HG03460 (cell line): Measurements from ENCODE around the gene CDSN.
"Not testable (repeated sequence)": the region's sequence is repeated elsewhere in the genome, so short reads cannot be mapped to it uniquely, and the experiment has no call there.

Source experiments
- ATAC-seq: cut with Tn5 transposase; IDR thresholded peaks from one replicate; pipeline ENCODE4 v1.9.1; 2021; ENCODE audit not compliant: unreplicated experiment

Gene CDSN

DNA sequence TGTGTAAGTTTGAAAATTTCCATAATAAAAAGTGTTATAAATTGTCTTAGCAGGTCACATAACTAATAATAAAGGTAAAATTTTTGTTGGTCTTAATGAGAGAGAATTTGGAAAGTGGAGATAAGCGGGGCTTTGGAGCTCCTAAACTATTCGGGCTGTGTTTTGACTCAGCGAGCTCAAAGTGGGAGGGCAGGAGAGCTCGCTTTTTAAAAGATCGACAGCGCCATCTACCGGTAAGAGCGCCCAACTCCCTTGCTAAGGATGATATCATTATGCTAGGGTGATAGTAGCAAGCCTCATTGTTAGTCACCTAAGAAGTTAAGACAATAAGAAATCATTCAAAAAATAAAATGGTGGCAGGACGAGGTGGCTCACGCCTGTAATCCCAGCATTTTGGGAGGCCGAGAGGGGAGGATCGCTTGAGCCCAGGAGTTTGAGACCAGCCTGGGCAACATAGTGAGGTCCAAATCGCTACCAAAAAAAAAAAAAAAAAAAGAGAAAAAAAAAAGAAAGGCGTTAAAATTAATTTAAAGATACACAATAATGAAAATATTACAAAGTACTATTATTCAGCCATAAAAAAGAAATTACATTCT, 32.7 kb downstream of the CDSN start:
- no peak for ATAC-seq

DNA sequence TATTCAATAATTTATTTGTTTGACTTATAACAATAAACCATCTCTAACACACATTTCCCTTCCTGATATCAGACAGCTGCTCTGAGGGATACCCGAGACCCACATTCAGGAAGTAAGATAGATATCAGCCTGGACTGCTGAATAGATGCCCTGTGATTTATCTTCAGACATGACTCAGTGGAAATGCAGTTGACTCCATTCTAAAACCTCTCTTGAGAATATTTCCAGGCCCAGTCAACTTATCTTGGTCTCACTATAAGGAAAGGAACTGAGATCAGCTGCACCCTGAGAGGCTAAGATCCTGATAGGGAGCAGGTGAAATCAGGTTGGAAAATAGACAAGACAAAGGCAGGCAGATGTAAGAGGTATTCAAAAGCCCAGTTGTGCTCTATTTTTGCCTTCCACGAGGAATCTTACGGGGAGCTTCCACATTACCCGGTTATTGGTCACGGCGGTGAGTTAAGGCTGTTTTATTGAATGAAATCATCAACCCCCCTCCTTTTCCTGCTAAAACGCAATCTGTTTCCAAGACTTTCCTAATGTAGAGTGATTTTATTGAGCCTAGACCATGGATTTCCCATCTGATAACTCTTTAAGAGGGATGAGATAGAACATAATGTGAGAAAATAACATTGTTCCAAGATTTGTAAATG, 33.3 kb downstream of the CDSN start:
- ATAC-seq, result no peak

DNA sequence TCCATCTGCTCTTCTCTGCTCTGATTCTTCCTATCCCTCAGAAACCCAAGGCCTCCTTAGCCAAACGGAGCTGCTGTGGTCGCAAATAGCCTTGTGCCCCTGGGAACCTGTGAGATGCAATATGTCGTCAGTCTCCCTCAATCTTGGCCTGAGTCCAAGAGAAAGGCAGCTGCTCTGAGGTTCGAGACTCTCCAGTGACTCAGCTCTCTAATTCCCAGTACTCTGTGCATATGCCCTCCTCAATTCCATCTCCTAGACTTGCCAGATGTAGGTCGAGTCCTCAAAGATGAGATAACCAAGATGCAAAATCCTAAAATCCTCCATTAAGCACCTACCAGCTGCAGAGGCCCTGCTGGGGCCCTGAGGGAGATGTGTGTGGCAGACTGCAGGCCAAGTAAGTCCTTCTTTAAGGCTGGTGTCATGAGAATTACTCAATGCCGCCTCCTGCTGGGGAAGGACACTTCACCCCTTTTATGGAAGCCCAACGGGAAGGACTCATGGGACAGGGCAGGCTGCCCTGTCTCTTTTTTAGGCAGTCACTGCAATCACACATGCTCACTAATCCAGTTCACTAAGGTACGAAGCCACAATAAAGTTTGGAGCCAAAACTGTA, 36.4 kb downstream of the CDSN start:
- no peak for ATAC-seq

DNA sequence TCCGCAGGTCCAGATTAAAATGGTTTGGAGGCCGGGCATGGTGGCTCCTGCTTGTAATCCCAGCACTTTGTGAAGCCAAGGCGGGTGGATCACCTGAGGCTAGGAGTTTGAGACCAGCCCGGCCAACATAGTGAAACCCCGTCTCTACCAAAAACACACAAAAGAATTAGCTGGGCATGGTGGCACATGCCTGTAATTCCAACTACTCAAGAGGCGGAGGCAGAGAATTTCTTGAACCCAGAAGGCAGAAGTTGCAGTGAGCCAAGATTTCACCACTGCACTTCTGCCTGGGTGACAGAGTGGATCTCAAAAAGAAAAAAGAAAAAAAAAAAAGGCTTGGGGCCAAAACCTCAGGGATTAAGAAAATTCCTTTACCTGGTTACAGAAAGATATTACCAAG, 38.4 kb downstream of the CDSN start:
- no peak for ATAC-seq

DNA sequence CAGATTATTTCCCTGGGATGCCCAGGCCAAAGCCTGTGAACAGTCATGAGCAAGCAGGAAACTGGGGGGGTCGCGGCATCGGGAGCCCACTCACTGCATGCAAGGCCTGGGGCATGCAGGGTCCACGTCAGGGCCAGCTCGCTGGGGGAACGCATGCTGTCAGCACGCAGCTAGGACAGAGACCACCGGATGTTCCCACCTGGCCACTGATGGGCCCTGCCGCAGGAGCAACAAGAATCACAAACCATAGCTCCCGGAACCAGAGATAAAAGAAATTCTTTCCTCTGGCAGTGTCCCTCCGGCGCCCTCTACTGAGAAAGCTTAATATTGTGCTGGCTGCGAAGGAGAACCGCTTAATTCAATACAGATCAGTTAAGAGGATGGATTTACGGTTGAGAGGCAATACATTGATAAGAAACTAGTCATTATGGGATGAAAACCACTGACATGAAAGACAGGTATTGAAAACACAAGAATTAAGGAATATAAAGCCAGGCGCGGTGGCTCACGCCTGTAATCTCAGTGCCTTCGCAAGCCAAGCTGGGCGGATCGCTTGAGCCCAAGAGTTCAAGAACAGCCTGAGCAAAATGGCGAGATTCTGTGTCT, 40.5 kb downstream of the CDSN start:
- ATAC-seq, result no peak

DNA sequence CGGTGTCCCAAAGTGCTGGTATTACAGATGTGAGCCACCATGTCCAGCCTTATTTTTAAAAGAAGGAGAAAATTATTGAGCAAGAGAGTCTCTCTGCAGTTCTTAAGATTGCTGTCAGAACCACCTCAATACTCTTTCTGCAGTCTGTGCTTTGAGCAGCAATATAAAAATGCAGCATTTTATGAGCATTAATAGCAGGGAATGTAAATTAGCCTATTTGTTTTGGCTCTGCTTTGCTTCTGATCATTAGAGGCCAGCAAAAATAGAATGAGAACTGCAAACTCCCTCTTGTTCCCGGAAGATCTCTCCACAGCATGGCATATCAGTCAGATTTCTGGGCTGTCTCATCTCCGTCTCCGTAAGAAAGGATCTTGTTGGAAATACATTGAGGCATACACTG, 43.6 kb downstream of the CDSN start:
- no peak for ATAC-seq

DNA sequence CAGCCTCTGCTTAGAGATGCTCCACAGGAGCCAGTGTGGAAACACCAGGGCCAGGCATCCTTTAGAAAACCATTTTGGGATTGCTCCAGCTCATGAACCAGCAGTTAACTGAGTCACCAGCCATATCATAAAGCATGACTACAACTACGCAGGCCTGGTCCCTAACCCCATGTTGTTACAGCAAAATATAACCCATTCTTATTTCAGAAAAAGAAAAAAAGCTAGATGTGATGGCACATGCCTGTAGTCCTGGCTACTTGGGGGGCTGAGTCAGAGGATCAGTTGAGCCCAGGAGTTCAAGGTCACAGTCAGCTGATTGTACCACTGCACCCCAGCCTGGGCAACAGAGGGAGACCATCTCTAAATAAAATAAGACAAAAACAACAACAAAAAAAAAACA, 44.7 kb downstream of the CDSN start:
- ATAC-seq, result no peak

DNA sequence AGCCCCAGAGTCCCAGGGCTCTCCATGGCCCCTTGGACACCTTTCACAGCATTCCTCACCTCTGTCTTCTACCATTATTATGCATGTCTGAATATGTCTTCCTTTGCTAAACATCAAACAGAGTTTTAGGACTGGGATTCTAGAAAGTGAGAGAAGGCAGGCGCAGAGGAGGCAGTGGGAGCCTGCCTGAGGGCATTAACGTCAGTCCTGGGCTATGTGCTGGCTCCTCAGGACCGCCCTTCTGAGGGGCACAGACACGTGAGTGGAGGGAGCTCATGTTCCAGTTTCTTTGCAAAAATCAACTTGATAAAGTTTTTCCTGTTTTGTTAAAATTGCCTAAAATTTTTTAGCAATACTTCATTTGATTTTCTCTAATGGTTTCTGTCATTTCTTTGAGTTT, 45.8 kb downstream of the CDSN start:
- no peak for ATAC-seq

DNA sequence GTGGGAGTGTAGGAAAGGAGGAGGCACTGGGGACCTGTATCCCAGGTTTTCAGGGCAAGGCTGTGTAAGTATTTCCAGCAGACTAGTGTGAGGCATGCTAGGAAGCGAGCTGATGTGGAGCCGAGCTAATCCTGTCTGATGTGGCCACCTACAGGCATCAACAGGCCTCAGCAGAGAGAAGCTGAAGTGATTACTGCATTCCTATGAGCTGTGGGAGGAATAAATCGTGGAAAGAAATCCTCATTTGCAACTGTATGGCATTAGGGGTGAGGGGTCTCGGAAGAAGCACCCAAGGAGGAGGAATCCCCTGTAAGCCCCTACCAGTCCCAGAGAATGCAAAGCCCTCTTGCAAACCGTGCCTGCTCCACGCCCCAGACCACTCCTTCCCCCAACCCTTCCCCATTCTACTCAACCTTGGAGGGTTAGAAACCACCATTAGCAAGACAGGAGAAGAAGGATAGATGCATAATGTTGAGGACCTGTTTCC, 49.5 kb downstream of the CDSN start:
- ATAC-seq, result no peak

DNA sequence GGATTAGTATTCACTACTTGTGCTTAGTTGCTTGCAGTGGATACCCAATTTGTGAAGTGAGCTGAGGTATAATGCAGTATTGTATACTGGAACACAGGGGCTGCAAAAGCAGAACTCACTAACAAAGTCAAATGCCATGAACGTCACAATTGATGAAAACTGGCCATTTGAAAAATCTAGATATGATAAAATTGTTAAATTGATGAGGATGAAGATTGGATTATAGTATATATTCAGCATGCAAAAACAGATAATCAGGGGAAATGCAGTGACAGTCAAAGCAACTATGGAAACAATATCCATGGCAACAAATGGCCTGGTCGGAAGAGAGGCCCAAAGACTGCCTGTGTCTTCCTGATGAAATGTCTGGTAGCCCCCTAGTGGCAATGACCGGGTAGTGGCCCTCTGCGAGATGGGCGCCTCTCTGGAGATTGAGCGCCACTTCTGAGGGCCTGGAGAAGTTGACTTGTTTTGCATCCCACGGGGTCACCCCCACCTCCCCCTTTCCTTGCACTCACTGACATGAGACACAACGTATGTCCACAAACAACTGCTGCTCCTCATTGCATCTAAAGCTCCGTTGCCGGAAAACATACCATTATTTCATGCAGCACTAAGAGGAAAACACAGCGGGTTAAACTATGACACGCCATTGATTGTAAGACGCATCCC, 51.4 kb downstream of the CDSN start:
- no peak for ATAC-seq

DNA sequence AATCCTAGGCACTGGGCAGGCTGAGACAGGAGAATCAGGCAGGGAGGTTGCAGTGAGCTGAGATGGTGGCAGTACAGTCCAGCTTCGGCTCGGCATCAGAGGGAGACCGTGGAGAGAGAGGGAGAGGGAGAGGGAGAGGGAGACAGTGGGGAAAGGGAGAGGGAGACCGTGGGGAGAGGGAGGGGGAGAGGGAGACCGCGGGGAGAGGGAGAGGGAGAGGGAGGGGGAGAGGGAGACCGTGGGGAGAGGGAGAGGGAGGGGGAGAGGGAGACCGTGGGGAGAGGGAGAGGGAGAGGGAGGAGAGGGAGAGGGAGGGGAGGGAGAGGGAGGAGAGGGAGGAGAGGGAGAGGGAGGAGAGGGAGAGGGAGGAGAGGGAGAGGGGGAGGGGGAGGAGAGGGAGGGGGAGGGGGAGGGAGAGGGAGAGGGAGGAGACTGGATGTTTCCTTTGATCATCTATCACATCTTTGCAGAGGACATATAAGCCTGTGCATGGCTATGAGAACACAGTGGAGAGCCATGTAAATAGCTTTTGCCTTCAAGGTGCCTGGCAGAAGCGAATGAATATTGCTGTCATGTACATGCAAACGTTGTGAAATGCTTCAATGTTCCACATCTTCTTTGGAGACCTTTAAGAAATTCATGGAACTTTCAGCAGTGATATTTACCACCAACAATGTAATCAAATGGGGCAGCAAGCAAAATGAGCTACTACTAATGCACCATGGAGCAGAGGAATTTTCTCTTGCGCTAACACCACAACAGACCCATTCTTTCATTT, 52.2 kb downstream of the CDSN start:
- not testable (repeated sequence) for ATAC-seq

DNA sequence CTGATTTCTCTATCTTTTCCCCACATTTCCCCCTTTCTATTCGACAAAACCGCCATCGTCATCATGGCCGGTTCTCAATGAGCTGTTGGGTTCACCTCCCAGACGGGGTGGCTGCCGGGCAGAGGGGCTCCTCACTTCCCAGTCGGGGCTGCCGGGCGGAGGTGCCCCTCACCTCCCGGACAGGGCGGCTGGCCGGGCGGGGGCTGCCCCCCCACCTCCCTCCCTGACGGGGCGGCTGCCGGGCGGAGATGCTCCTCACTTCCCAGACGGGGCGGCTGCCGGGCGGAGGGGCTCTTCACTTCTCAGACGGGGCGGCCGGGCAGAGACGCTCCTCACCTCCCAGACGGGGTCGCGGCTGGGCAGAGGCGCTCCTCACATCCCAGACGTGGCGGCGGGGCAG, 53.2 kb downstream of the CDSN start:
- ATAC-seq, result not testable (repeated sequence)

DNA sequence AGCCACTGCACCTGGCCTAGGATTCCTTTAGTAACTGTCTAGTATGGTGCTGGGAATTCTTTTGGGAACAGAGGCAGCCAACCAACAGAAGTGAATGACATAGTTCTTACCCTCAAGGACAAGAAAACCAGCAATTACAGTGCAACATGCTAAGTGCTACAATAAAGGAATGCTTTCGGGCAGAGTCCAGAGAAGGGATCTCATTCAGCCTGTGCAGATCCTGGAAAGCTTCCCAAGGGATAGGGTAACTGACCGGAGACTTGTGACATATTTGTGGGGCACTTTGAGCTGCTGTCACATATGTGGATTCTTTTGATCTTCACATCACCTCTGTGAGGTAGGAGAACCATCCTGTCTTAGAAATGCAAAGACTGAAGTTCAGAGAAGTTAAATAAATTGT, 54.7 kb downstream of the CDSN start:
- ATAC-seq, result no peak
